Measurements from ENCODE around the gene SYNGR3.
"Not testable (repeated sequence)": the region's sequence is repeated elsewhere in the genome, so short reads cannot be mapped to it uniquely, and the experiment has no call there.

Gene SYNGR3

GRCh38 chr16:1989209-1990100 lies at the start of gene SYNGR3:
SYNGR3 (plus strand) TSS chr16:1989970; CDS start chr16:1990103, 133 bp downstream.
- DNase-seq (ENCODE audit: low read depth, low spot score): no peak

GRCh38 chr16:1940273-1941161 lies 49.3 kb upstream of the SYNGR3 start:
- no peak for DNase-seq (ENCODE audit: low read depth, low spot score)

GRCh38 chr16:1941162-1942046 lies 48.4 kb upstream of the SYNGR3 start:
- DNase-seq (ENCODE audit: low read depth, low spot score): no peak

GRCh38 chr16:1942047-1942809 lies 47.5 kb upstream of the SYNGR3 start:
- DNase-seq (ENCODE audit: low read depth, low spot score): no peak

GRCh38 chr16:1942810-1943726 lies 46.7 kb upstream of the SYNGR3 start, which contains the start of gene MSRB1:
MSRB1 (minus strand) TSS chr16:1943199; CDS start chr16:1943156, 43 bp downstream.
- DNase-seq (ENCODE audit: low read depth, low spot score): peak; percentile 100

GRCh38 chr16:1944612-1945199 lies 45.1 kb upstream of the SYNGR3 start:
- no peak for DNase-seq (ENCODE audit: low read depth, low spot score)

GRCh38 chr16:1945559-1946391 lies 44.0 kb upstream of the SYNGR3 start:
- no peak for DNase-seq (ENCODE audit: low read depth, low spot score)

- DNase-seq (ENCODE audit: low read depth, low spot score): no peak
These were observed 43.0 kb upstream of the SYNGR3 start for GRCh38 chr16:1946495-1947368.

GRCh38 chr16:1947369-1947670 lies 42.5 kb upstream of the SYNGR3 start:
- DNase-seq (ENCODE audit: low read depth, low spot score): no peak

- DNase-seq (ENCODE audit: low read depth, low spot score): no peak
These were observed 40.3 kb upstream of the SYNGR3 start for GRCh38 chr16:1949507-1949906.

- no peak for DNase-seq (ENCODE audit: low read depth, low spot score)
These were observed 39.7 kb upstream of the SYNGR3 start for GRCh38 chr16:1950047-1950446.

GRCh38 chr16:1950559-1950958 lies 39.2 kb upstream of the SYNGR3 start:
- DNase-seq (ENCODE audit: low read depth, low spot score): no peak

GRCh38 chr16:1953734-1954133 lies 36.0 kb upstream of the SYNGR3 start:
- DNase-seq (ENCODE audit: low read depth, low spot score): no peak

GRCh38 chr16:1957434-1958142 lies 32.2 kb upstream of the SYNGR3 start:
- not testable (repeated sequence) for DNase-seq (ENCODE audit: low read depth, low spot score)

- DNase-seq (ENCODE audit: low read depth, low spot score): not testable (repeated sequence)
These were observed 31.7 kb upstream of the SYNGR3 start for GRCh38 chr16:1958143-1958491.

- no peak for DNase-seq (ENCODE audit: low read depth, low spot score)
These were observed 31.0 kb upstream of the SYNGR3 start for GRCh38 chr16:1958715-1959268.
